Neural cell (in vitro differentiated cells): ENCODE data around the gene BPI. TPM values are rescaled to one million over a fixed set of nuclear protein-coding genes. Genes with fewer than 3 reads are reported as not detected.

Source experiments
- H2AFZ ChIP-seq: fragments of 200-600, 300-800 bp; sonication (generic), shearing (Covaris generic); 2 replicates; pipeline ENCODE4 v1.6.0; 2014; ENCODE audit warnings: low read depth, mild to moderate bottlenecking, antibody characterized with exemption, low read length, moderate library complexity
- H3F3A ChIP-seq: fragments of 200-600 bp; shearing (Covaris generic); 2 replicates; pipeline ENCODE4 v1.6.1; 2016; ENCODE audit warnings: mild to moderate bottlenecking, moderate library complexity, mixed read lengths, antibody characterized with exemption, low read length; ENCODE audit not compliant: insufficient read depth, poor library complexity, severe bottlenecking
- H3K27ac ChIP-seq: fragments of 200-600, 300-800 bp; sonication (generic), shearing (Covaris generic); 2 replicates; pipeline ENCODE4 v1.5.1; 2014; ENCODE audit warnings: mild to moderate bottlenecking, low read length, moderate library complexity
- H3K27me3 ChIP-seq: fragments of 300-800, 200-600 bp; sonication (generic), shearing (Covaris generic); 2 replicates; pipeline ENCODE4 v1.6.0; 2014; ENCODE audit warnings: mild to moderate bottlenecking, low read depth, low read length, moderate library complexity; ENCODE audit not compliant: insufficient read depth
- H3K36me3 ChIP-seq: fragments of 300-800, 200-600 bp; sonication (generic), shearing (Covaris generic); 2 replicates; pipeline ENCODE4 v1.5.1; 2014; ENCODE audit warnings: mild to moderate bottlenecking, antibody characterized with exemption, low read length, moderate library complexity; ENCODE audit not compliant: insufficient read depth
- H3K4me2 ChIP-seq: fragments of 300-800, 200-600 bp; sonication (generic), shearing (Covaris generic); 2 replicates; pipeline ENCODE4 v1.6.0; 2014; ENCODE audit warnings: mild to moderate bottlenecking, low read length
- H3K4me3 ChIP-seq: fragments of 300-800, 200-600 bp; sonication (generic), shearing (Covaris generic); 2 replicates; pipeline ENCODE4 v1.5.1; 2014; ENCODE audit warnings: mild to moderate bottlenecking, low read length, moderate library complexity
- H3K79me2 ChIP-seq: fragments of 200-600 bp; shearing (Covaris generic); replicated peaks from 2 replicates; pipeline ENCODE4 v1.6.0; 2014; ENCODE audit warnings: mild to moderate bottlenecking, low read length, moderate library complexity; ENCODE audit not compliant: insufficient read depth
- H3K9ac ChIP-seq: fragments of 300-800, 200-600 bp; sonication (generic), shearing (Covaris generic); 2 replicates; pipeline ENCODE4 v1.6.1; 2016; ENCODE audit warnings: mild to moderate bottlenecking, low read length, mixed read lengths
- H3K9me2 ChIP-seq: fragments of 200-600 bp; shearing (Covaris generic); 2 replicates; pipeline ENCODE4 v1.6.1; 2016; ENCODE audit warnings: mild to moderate bottlenecking, low read length, mixed read lengths; ENCODE audit not compliant: insufficient read depth
- H3K9me3 ChIP-seq: fragments of 200-600, 300-800 bp; sonication (generic), shearing (Covaris generic); 2 replicates; pipeline ENCODE4 v1.6.1; 2016; ENCODE audit warnings: mild to moderate bottlenecking, mixed run types, low read length, moderate library complexity, mixed read lengths
- H4K20me1 ChIP-seq: fragments of 200-600 bp; shearing (Covaris generic); 2 replicates; pipeline ENCODE4 v1.6.1; 2016; ENCODE audit warnings: mild to moderate bottlenecking, mixed run types; ENCODE audit not compliant: insufficient read depth
- EP300 ChIP-seq: fragments of 450-650 bp; conservative IDR thresholded peaks from 2 replicates; pipeline ENCODE4 v1.6.1; 2014; ENCODE audit warnings: antibody characterized with exemption, mild to moderate bottlenecking, moderate library complexity; ENCODE audit not compliant: poor library complexity, severe bottlenecking
- EZH2 ChIP-seq: fragments of 200-600, 300-800 bp; shearing (Covaris generic), sonication (generic); IDR thresholded peaks from 2 replicates; pipeline ENCODE4 v1.6.1; 2014; ENCODE audit warnings: antibody characterized with exemption, low read length, borderline replicate concordance, mild to moderate bottlenecking; ENCODE audit not compliant: insufficient read depth, poor library complexity, severe bottlenecking
- MXI1 ChIP-seq: fragments of 450-650 bp; conservative IDR thresholded peaks from 2 replicates; pipeline ENCODE4 v1.6.1; 2014; ENCODE audit warnings: antibody characterized with exemption, mild to moderate bottlenecking; ENCODE audit not compliant: poor library complexity, severe bottlenecking
- POLR2AphosphoS5 ChIP-seq: IDR thresholded peaks from 2 replicates; pipeline ENCODE4 v1.6.1; 2012
- RAD21 ChIP-seq: fragments of 450-650 bp; conservative IDR thresholded peaks from 2 replicates; pipeline ENCODE4 v1.6.1; 2014; ENCODE audit warnings: antibody characterized with exemption, mild to moderate bottlenecking, moderate library complexity
- REST ChIP-seq: IDR thresholded peaks from 2 replicates; pipeline ENCODE4 v1.6.1; 2012; ENCODE audit warnings: borderline replicate concordance
- SMC3 ChIP-seq: fragments of 450-650 bp; conservative IDR thresholded peaks from 2 replicates; pipeline ENCODE4 v1.6.1; 2014; ENCODE audit warnings: antibody characterized with exemption, mild to moderate bottlenecking, moderate library complexity; ENCODE audit not compliant: poor library complexity
- TAF1 ChIP-seq: IDR thresholded peaks from 2 replicates; pipeline ENCODE4 v1.6.1; 2012; ENCODE audit warnings: low read depth
- polyA plus RNA-seq: library from polyadenylated mRNA; depleted of rRNA; stranded (reverse); fragments of >200 nt; gene quantifications from 2 replicates; pipeline ENCODE4 v1.2.3, GENCODE V29; 2014
- TF ChIP-seq, protein P1 (sequence below): fragments of 450-650 bp; IDR thresholded peaks from 2 replicates; pipeline ENCODE4 v1.5.1; 2014; ENCODE audit warnings: antibody characterized with exemption, mild to moderate bottlenecking, moderate library complexity; ENCODE audit not compliant: poor library complexity, severe bottlenecking

BPI gene
- polyA plus RNA-seq, 1 donor from 2014 or later: not detected

- TF ChIP-seq MXI1 (no peak), EZH2 (no peak), RAD21 (no peak)
- no peaks in the 10 kb centered on the region for H3F3A ChIP-seq
- no peak overlapping the region for H2AFZ ChIP-seq
- no peaks in the 10 kb centered on the region for H3K9me3 ChIP-seq
- H3K9me2 ChIP-seq: no peaks in the 10 kb centered on the region
- no peak overlapping the region for H3K4me2 ChIP-seq
- H3K4me3 ChIP-seq: no peak overlapping the region
- no peaks in the 10 kb centered on the region for H4K20me1 ChIP-seq
- no peaks in the 10 kb centered on the region for H3K79me2 ChIP-seq
- no peak overlapping the region for H3K27ac ChIP-seq
- no peaks in the 10 kb centered on the region for H3K27me3 ChIP-seq
- H3K36me3 ChIP-seq: no peaks in the 10 kb centered on the region
- no peak overlapping the region for H3K9ac ChIP-seq
Observed at GRCh38 chr20:38315290-38315966, 11.5 kb downstream of the BPI start.

DNA sequence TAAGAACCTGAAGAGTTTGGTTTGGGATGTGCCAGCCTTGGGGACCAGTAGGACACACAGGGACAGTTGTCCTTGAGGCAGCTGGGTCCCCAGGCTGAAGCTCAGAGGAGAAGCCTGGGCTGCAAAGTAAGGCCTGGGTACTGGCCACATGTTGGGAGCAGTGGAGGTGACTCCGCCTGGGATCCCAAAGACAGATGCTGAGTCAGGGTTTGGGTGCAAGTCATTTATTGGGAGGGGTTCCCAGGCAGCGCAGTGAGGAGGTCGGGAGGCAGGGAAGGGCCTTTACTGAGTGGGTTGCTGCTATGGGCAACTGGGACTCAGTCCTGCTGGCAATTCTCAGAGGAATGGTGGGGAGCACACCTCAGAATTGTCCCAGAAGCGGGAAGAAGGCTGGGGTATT lies 12.4 kb downstream of the BPI start:
- no peaks in the 10 kb centered on the region for H4K20me1 ChIP-seq
- no peaks in the 10 kb centered on the region for H3K36me3 ChIP-seq
- H3K9me3 ChIP-seq: no peaks in the 10 kb centered on the region
- no peak overlapping the region for H3K9ac ChIP-seq
- H3F3A ChIP-seq: no peaks in the 10 kb centered on the region
- H2AFZ ChIP-seq: no peak overlapping the region
- no peak overlapping the region for H3K4me3 ChIP-seq
- no peaks in the 10 kb centered on the region for H3K27me3 ChIP-seq
- TF ChIP-seq TAF1: no peak
- no peak for TF ChIP-seq MXI1
- TF ChIP-seq SMC3: no peak
- TF ChIP-seq REST: no peak
- no peak for TF ChIP-seq EZH2
- no peak for TF ChIP-seq POLR2AphosphoS5
- TF ChIP-seq EP300: no peak
- TF ChIP-seq, protein P1, sequence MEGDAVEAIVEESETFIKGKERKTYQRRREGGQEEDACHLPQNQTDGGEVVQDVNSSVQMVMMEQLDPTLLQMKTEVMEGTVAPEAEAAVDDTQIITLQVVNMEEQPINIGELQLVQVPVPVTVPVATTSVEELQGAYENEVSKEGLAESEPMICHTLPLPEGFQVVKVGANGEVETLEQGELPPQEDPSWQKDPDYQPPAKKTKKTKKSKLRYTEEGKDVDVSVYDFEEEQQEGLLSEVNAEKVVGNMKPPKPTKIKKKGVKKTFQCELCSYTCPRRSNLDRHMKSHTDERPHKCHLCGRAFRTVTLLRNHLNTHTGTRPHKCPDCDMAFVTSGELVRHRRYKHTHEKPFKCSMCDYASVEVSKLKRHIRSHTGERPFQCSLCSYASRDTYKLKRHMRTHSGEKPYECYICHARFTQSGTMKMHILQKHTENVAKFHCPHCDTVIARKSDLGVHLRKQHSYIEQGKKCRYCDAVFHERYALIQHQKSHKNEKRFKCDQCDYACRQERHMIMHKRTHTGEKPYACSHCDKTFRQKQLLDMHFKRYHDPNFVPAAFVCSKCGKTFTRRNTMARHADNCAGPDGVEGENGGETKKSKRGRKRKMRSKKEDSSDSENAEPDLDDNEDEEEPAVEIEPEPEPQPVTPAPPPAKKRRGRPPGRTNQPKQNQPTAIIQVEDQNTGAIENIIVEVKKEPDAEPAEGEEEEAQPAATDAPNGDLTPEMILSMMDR: no peak
- no peak for TF ChIP-seq RAD21
- H3K4me2 ChIP-seq: no peak overlapping the region
- H3K27ac ChIP-seq: no peak overlapping the region
- H3K79me2 ChIP-seq: no peaks in the 10 kb centered on the region
- no peaks in the 10 kb centered on the region for H3K9me2 ChIP-seq
